ENCODE results near the gene KRT8.
A peak's percentile ranks its signal among the peaks of the same experiment; 100 is the strongest.

The KRT8 gene

DNA sequence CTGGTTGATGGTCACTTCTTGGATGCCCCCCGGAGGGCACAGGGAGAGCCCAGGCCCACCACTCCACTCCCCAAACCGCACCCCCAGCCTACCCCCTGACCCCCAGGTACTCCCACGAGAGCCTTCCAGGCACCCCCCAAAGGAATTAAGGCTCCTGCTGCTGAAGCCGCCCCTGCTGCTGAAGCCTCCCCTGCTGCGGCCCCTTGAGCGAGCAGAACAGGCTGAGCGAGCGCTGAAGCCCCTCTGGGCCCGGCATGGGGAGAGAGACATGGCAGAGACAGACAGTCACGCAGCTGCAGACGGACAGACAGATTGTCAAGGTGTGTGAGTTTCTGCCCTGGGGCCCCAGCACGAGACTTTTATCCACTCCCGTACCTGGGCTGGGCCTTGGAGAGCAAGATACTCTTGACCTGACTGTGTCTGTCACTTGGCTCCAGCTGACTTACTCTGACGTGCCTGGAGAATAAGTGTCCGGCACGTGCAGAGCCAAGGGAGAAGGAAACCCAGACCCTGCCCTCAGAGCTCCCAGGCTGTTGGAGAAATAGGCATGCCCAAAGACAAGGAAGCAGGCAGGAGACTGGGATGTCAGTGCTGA, 56.1 kb downstream of the KRT8 start, which contains the start of gene KRT78:
Gene KRT78 (minus strand): TSS at position 334 of the 595 bp plus-strand sequence. CDS start 64 bp downstream, at position 270.
- H3K4me3 ChIP-seq (ENCODE audit: low read length), result no peak within 1 kb of the TSS
- TF ChIP-seq, protein P1, sequence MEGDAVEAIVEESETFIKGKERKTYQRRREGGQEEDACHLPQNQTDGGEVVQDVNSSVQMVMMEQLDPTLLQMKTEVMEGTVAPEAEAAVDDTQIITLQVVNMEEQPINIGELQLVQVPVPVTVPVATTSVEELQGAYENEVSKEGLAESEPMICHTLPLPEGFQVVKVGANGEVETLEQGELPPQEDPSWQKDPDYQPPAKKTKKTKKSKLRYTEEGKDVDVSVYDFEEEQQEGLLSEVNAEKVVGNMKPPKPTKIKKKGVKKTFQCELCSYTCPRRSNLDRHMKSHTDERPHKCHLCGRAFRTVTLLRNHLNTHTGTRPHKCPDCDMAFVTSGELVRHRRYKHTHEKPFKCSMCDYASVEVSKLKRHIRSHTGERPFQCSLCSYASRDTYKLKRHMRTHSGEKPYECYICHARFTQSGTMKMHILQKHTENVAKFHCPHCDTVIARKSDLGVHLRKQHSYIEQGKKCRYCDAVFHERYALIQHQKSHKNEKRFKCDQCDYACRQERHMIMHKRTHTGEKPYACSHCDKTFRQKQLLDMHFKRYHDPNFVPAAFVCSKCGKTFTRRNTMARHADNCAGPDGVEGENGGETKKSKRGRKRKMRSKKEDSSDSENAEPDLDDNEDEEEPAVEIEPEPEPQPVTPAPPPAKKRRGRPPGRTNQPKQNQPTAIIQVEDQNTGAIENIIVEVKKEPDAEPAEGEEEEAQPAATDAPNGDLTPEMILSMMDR (IDR thresholded peaks at IDR 0.05; ENCODE audit: insufficient read depth, low read depth, low read length, missing control alignments), result no peak
- DNase-seq (ENCODE audit: low read depth), result no peak

- TF ChIP-seq, protein P1 (IDR thresholded peaks at IDR 0.05; ENCODE audit: insufficient read depth, low read depth, low read length, missing control alignments), result no peak
- DNase-seq (ENCODE audit: low read depth), result peak; percentile 71
Measured at GRCh38 chr12:52847335-52848102, 57.4 kb downstream of the KRT8 start.

More at GRCh38 chr12:52847335-52848102, 57.4 kb downstream of the KRT8 start:
- H3K4me3 ChIP-seq (ENCODE audit: low read length), result no peak overlapping the region
